ENCODE data around the gene LSAMP. TPM values are rescaled to one million over a fixed set of nuclear protein-coding genes. Genes with fewer than 3 reads are reported as not detected.

The LSAMP gene
- total and polyA plus RNA-seq, 2 of the 8 experiments (the other 6 are each of a cell fraction or from before 2014, with no cell fraction given) = 1.8 to 5.7 TPM

- no peak overlapping the region for H4K5ac ChIP-seq (ENCODE audit: insufficient read length, low read depth, low read length)
- no peak for FAIRE-seq
- H3K9me3 ChIP-seq (ENCODE audit: insufficient read depth in 2 of 2, low read depth in 1 of 2, low read length in 1 of 2) = peaks cover 0 to 4% of the 10 kb centered on the region in 2 experiments; a peak in 1 of 4 replicates
- H4K91ac ChIP-seq (replicated peaks; ENCODE audit: insufficient read length, low read length) = no peak overlapping the region
- DNase-seq (ENCODE audit: low read depth in 1 of 2, low spot score in 2 of 2) = no peak
- no peaks in the 10 kb centered on the region for H3K27me3 ChIP-seq (replicated peaks in 1 of 4; ENCODE audit: control insufficient read depth in 3 of 4, extremely low read depth in 1 of 4, insufficient read depth in 3 of 4, low read length in 3 of 4)
- H4K20me1 ChIP-seq (replicated peaks in 1 of 2; ENCODE audit: control insufficient read depth in 1 of 2, insufficient read depth in 2 of 2, low read length in 2 of 2) = no peaks in the 10 kb centered on the region
- no peak overlapping the region for H2BK5ac ChIP-seq (ENCODE audit: low read depth, low read length)
- no peak overlapping the region for H3K56ac ChIP-seq (replicated peaks; ENCODE audit: insufficient read length, low read depth, low read length)
- no peak overlapping the region for H3K4me3 ChIP-seq (ENCODE audit: extremely low read depth in 1 of 4, insufficient read depth in 2 of 4, low read depth in 3 of 4, low read length in 4 of 4)
- WGBS, 2 experiments (ENCODE audit: extremely low coverage in 1 of 2, insufficient coverage in 1 of 2, insufficient read length in 1 of 2, insufficient replicate concordance in 2 of 2, low coverage in 1 of 2, low lambda C conversion rate in 2 of 2, missing lambda C conversion rate in 1 of 2) = 97% methylated on average over 2 of the region's 2 CpGs; no CpG with 5 or more reads in 1 of the 2 experiments
- no peak overlapping the region for H2BK120ac ChIP-seq (replicated peaks; ENCODE audit: low read depth, low read length)
- H3K4me2 ChIP-seq (ENCODE audit: insufficient read depth in 1 of 2, low read depth in 2 of 2, low read length in 2 of 2) = no peak overlapping the region
- H3K4ac ChIP-seq (replicated peaks; ENCODE audit: insufficient read length, low read depth, low read length) = no peak overlapping the region
- H4K8ac ChIP-seq (ENCODE audit: extremely low read depth, insufficient read depth, low read length) = no peak overlapping the region
- no peak overlapping the region for H3K27ac ChIP-seq (ENCODE audit: low read depth, low read length)
- H3K23ac ChIP-seq (ENCODE audit: insufficient read length) = no peak overlapping the region
- no peak overlapping the region for H2BK20ac ChIP-seq (ENCODE audit: low read length)
- H3K14ac ChIP-seq (ENCODE audit: insufficient read length) = no peak overlapping the region
- CTCF ChIA-PET (ENCODE audit: partially characterized antibody) = no interaction called here
- TF ChIP-seq JUN (IDR thresholded peaks at IDR 0.05; ENCODE audit: low read depth, low read length) = no peak
- TF ChIP-seq KDM1A (IDR thresholded peaks at IDR 0.05; ENCODE audit: borderline replicate concordance, low read length) = peak; percentile 66; the same call in 1 of the 2 replicates
- H2AFZ ChIP-seq (ENCODE audit: low read length) = no peak overlapping the region
- no peaks in the 10 kb centered on the region for H3K36me3 ChIP-seq (ENCODE audit: control insufficient read depth in 2 of 4, insufficient read depth in 4 of 4, low read length in 3 of 4)
- H2BK12ac ChIP-seq (ENCODE audit: low read depth, low read length) = no peak overlapping the region
- H3K79me2 ChIP-seq (ENCODE audit: control insufficient read depth in 1 of 2, insufficient read depth in 2 of 2, low read length in 2 of 2) = no peaks in the 10 kb centered on the region
- H3K9ac ChIP-seq (replicated peaks in 1 of 4; ENCODE audit: extremely low read depth in 1 of 4, low read depth in 3 of 4, low read length in 3 of 4) = no peak overlapping the region
- no peak overlapping the region for H2AK5ac ChIP-seq (ENCODE audit: low read depth, low read length)
- no peak overlapping the region for H2BK15ac ChIP-seq (ENCODE audit: low read length)
- peaks cover 0 to under 1% (median 0%) of the 10 kb centered on the region in 4 experiments; a peak in 2 of 7 replicates for H3K4me1 ChIP-seq (replicated peaks in 1 of 4; ENCODE audit: control insufficient read depth in 3 of 4, insufficient read depth in 4 of 4, low read length in 3 of 4)
- no peak overlapping the region for H3K18ac ChIP-seq (ENCODE audit: extremely low read depth, low read length)
- no peaks in the 10 kb centered on the region for H3K79me1 ChIP-seq (ENCODE audit: low read depth, low read length)
- POLR2A ChIA-PET (ENCODE audit: partially characterized antibody) = no interaction called here
- no peaks in the 10 kb centered on the region for H3K23me2 ChIP-seq (ENCODE audit: low read depth, low read length)
These were observed 89.2 kb downstream of the LSAMP start for GRCh38 chr3:116356056-116356455.

All from H1 (cell line).